Prostate gland (tissue), 2 donors: ENCODE data around the gene IER3IP1.

Experiments used
- POLR2A ChIP-seq: fragments of 450-650 bp; IDR thresholded peaks from one replicate; pipeline ENCODE4 v1.6.1; 2016; ENCODE audit warnings: antibody characterized with exemption, mild to moderate bottlenecking
- POLR2AphosphoS5 ChIP-seq: sonication (generic); formaldehyde crosslinking; IDR thresholded peaks from one replicate; pipeline ENCODE4 v1.6.1; 2017; ENCODE audit warnings: antibody characterized with exemption
- TF ChIP-seq, protein P1 (sequence below), 4 experiments: fragments of 200-600 bp in 2 of 4; fragments of 450-650 bp in 2 of 4; sonication (generic) in 2 of 4; IDR thresholded peaks; 1 replicate in 3 of 4; 2 replicates in 1 of 4; pipeline ENCODE4 v1.5.1; 2016 to 2019; ENCODE audit warnings: antibody characterized with exemption in 4 of 4, mild to moderate bottlenecking in 2 of 4, moderate library complexity in 2 of 4

DNA sequence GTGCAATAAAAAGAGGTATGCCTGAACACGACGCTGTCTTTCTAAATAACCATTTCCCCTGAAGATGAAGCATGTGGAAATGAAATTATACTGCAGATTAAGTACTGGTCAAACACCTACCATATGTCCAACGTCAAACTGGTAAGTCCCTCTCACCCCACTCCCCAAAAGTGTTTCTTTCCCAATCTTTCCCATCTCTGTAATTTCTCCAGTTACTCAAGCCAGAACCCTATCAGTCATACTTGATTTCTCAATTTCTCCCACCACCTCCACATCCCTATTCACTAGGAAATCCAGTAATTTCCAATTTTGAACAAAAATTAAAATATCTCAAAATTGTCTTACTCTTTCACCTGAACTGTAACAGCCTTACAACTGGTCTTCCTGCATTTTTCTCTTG, 55.0 kb downstream of the IER3IP1 start:
- TF ChIP-seq, protein P1, sequence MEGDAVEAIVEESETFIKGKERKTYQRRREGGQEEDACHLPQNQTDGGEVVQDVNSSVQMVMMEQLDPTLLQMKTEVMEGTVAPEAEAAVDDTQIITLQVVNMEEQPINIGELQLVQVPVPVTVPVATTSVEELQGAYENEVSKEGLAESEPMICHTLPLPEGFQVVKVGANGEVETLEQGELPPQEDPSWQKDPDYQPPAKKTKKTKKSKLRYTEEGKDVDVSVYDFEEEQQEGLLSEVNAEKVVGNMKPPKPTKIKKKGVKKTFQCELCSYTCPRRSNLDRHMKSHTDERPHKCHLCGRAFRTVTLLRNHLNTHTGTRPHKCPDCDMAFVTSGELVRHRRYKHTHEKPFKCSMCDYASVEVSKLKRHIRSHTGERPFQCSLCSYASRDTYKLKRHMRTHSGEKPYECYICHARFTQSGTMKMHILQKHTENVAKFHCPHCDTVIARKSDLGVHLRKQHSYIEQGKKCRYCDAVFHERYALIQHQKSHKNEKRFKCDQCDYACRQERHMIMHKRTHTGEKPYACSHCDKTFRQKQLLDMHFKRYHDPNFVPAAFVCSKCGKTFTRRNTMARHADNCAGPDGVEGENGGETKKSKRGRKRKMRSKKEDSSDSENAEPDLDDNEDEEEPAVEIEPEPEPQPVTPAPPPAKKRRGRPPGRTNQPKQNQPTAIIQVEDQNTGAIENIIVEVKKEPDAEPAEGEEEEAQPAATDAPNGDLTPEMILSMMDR (IDR thresholded peaks at IDR 0.05): no peak
- TF ChIP-seq POLR2AphosphoS5 (no peak), POLR2A (no peak)
